A549 (cell line): Measurements from ENCODE around the gene CHKA. TPM values are rescaled to one million over a fixed set of nuclear protein-coding genes. Genes with fewer than 3 reads are reported as not detected.

Experiments
- ATAC-seq, 2 experiments: fragments of 200-7000 bp in 1 of 2; fragments of >200 bp in 1 of 2; cut with Nextera tagmentation in 1 of 2; cut with Tn5 transposase in 1 of 2; 3 replicates each; pipeline versions ENCODE4 v1.8.0 to v1.9.1; 2018 to 2020; ENCODE audit warnings: mild to moderate bottlenecking in 1 of 2, moderate library complexity in 1 of 2
- CTCF ChIA-PET: fragments of 300-600 bp; sonication (Branson Sonifier 250); formaldehyde crosslinking; extraction: SDS; loops from one replicate; lab custom pipeline; 2021; ENCODE audit warnings: antibody characterized with exemption, inconsistent platforms; lab: Yijun Ruan, JAX
- POLR2A ChIA-PET: fragments of 350-600 bp; formaldehyde crosslinking; extraction: SDS; loops from one replicate; lab custom pipeline; 2021; ENCODE audit warnings: antibody characterized with exemption, inconsistent platforms; lab: Yijun Ruan, JAX
- DNase-seq, 2 experiments: peaks; one replicate each; pipeline versions ENCODE4 v3.0.0 to v3.0.0-alpha.2; 2011 to 2016; ENCODE audit warnings: low read depth in 1 of 2, low spot score in 1 of 2
- FAIRE-seq: peaks from 2 replicates; lab custom pipeline; 2011; peaks lifted over from hg19 to GRCh38; lab: Jason Lieb, UNC
- H3K27ac ChIP-seq, 2 experiments: fragments of >200 bp; sonication (Bioruptor Twin); formaldehyde crosslinking; 3 replicates each; pipeline ENCODE4 v1.5.1; 2016 to 2017
- H3K4me1 ChIP-seq: fragments of >200 bp; sonication (Bioruptor Twin); formaldehyde crosslinking; 3 replicates; pipeline ENCODE4 v1.6.1; 2016
- H3K4me2 ChIP-seq: fragments of >200 bp; sonication (Bioruptor Twin); formaldehyde crosslinking; 3 replicates; pipeline ENCODE4 v1.6.1; 2016
- H3K4me3 ChIP-seq: fragments of >200 bp; sonication (Bioruptor Twin); formaldehyde crosslinking; 3 replicates; pipeline ENCODE4 v1.5.1; 2016
- H3K9me3 ChIP-seq: fragments of >200 bp; sonication (Bioruptor Twin); formaldehyde crosslinking; 3 replicates; pipeline ENCODE4 v1.6.1; 2016
- BHLHE40 ChIP-seq: IDR thresholded peaks from 2 replicates; pipeline ENCODE4 v1.6.1; 2012; ENCODE audit warnings: low read depth, low read length, inconsistent platforms
- CBX2 ChIP-seq: fragments of 200-600 bp; sonication (generic); IDR thresholded peaks from 2 replicates; pipeline ENCODE4 v1.6.1; 2016; ENCODE audit warnings: low read depth, mild to moderate bottlenecking, borderline replicate concordance
- CHD4 ChIP-seq: fragments of 200-600 bp; sonication (generic); IDR thresholded peaks from 2 replicates; pipeline ENCODE4 v1.6.1; 2016; ENCODE audit warnings: antibody characterized with exemption, mild to moderate bottlenecking, borderline replicate concordance
- EP300 ChIP-seq, 2 experiments: fragments of >200 bp; sonication (Bioruptor Twin); formaldehyde crosslinking; IDR thresholded peaks; 2 replicates in 1 of 2; 3 replicates in 1 of 2; pipeline ENCODE4 v1.6.1; 2016 to 2017
- HEYL ChIP-seq: fragments of 250-450 bp; sonication (Bioruptor Pico); IDR thresholded peaks from 2 replicates; pipeline ENCODE4 v1.8.0; 2021; ENCODE audit warnings: mild to moderate bottlenecking, moderate library complexity
- HOXB13 ChIP-seq: fragments of 250-450 bp; sonication (Bioruptor Pico); IDR thresholded peaks from 2 replicates; pipeline ENCODE4 v1.5.0; 2020; ENCODE audit warnings: low read depth, mild to moderate bottlenecking, moderate library complexity
- JUNB ChIP-seq: fragments of >200 bp; sonication (Bioruptor Twin); formaldehyde crosslinking; IDR thresholded peaks from 2 replicates; pipeline ENCODE4 v1.6.1; 2016
- NR3C1 ChIP-seq: fragments of >200 bp; sonication (Bioruptor Twin); formaldehyde crosslinking; IDR thresholded peaks from 3 replicates; pipeline ENCODE4 v1.6.1; 2017
- RAD21 ChIP-seq, 2 experiments: fragments of >200 bp in 1 of 2; sonication (Bioruptor Twin) in 1 of 2; formaldehyde crosslinking in 1 of 2; IDR thresholded peaks in 1 of 2; conservative IDR thresholded peaks in 1 of 2; 2 replicates in 1 of 2; 3 replicates in 1 of 2; pipeline ENCODE4 v1.6.1; 2012 to 2018; ENCODE audit warnings: inconsistent platforms in 1 of 2
- RCOR1 ChIP-seq: fragments of 150-350 bp; IDR thresholded peaks from 2 replicates; pipeline ENCODE4 v1.6.1; 2014; ENCODE audit warnings: antibody characterized with exemption, low read length, low read depth
- SREBF2 ChIP-seq: fragments of 450-650 bp; IDR thresholded peaks from 2 replicates; pipeline ENCODE4 v1.6.1; 2014; ENCODE audit warnings: mild to moderate bottlenecking, moderate library complexity
- ZFP36 ChIP-seq: fragments of 450-650 bp; IDR thresholded peaks from 2 replicates; pipeline ENCODE4 v1.6.1; 2014; ENCODE audit warnings: borderline replicate concordance; ENCODE audit not compliant: partially characterized antibody
- ZNF302 ChIP-seq: fragments of 250-450 bp; sonication (Bioruptor Pico); IDR thresholded peaks from 2 replicates; pipeline ENCODE4 v1.9.0; 2021; ENCODE audit warnings: inconsistent platforms, mild to moderate bottlenecking, moderate library complexity
- ZSCAN20 ChIP-seq: fragments of 250-450 bp; sonication (Bioruptor Pico); IDR thresholded peaks from 2 replicates; pipeline ENCODE4 v1.8.0; 2022; ENCODE audit warnings: mild to moderate bottlenecking, moderate library complexity
- whole genome bisulfite sequencing: methylation state at CpG from one replicate; pipeline ENCODE4 v1.1.6; 2017; ENCODE audit errors: missing lambda C conversion rate; 5-methylcytosine and 5-hydroxymethylcytosine counted together
- polyA plus RNA-seq, 4 experiments: library from polyadenylated mRNA; depleted of rRNA in 3 of 4; stranded (reverse); fragments of >200 nt; fragmentation: RNase III in 1 of 4; extraction: RNeasy Plus Mini Kit Qiagen cat#74134 plus additional on column Dnase treatment in 1 of 4; gene quantifications; 2 replicates in 3 of 4; 3 replicates in 1 of 4; pipeline ENCODE4 v1.2.3, GENCODE V29; 2011 to 2017
- TF ChIP-seq, protein P1 (sequence below): fragments of 450-650 bp; IDR thresholded peaks from 2 replicates; pipeline ENCODE4 v1.6.1; 2014; ENCODE audit warnings: antibody characterized with exemption
- TF ChIP-seq, protein P2 (sequence below): IDR thresholded peaks from 2 replicates; pipeline ENCODE4 v1.6.1; 2012
- TF ChIP-seq, protein P3 (sequence below): fragments of 200-600 bp; sonication (generic); IDR thresholded peaks from 2 replicates; pipeline ENCODE4 v1.6.1; 2016; ENCODE audit warnings: antibody characterized with exemption, mild to moderate bottlenecking, moderate library complexity
- TF ChIP-seq, protein P4 (sequence below): fragments of 250-450 bp; sonication (Bioruptor Pico); IDR thresholded peaks from 2 replicates; pipeline ENCODE4 v1.5.0; 2021; ENCODE audit warnings: mild to moderate bottlenecking, moderate library complexity, borderline replicate concordance

CHKA gene
- polyA plus RNA-seq, 2 of the 4 experiments (the other 2 are of a cell fraction): 14.2 to 21.7 TPM

DNA sequence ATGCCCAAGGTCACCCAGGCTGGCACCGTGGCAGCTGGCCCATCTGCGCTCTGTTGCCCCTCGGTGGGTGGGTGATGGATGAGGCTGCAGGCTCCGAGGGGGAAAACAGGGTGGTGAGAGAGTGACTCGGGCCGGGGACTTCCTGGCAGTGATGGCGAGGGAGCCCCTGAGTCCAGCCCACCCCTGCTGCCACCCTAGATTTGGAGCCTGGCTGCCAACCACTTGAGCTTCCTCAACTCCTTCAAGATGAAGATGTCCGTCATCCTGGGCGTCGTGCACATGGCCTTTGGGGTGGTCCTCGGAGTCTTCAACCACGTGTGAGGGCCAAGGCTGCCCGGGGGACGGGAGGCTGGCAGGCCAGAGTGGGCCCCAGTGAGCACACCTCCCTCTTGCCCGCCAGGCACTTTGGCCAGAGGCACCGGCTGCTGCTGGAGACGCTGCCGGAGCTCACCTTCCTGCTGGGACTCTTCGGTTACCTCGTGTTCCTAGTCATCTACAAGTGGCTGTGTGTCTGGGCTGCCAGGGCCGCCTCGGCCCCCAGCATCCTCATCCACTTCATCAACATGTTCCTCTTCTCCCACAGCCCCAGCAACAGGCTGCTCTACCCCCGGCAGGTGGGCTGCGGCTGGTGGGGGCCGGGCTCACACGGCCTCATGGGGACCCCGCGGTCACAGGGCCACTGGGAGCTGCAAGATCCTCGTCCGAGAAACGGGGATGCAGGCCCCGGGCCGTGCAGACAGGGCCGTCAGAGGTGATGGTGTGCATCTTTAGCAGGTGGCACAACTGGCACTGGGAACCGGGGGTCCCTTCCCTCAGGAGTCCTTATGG is 72.3 kb downstream of the CHKA start:
- no peak for DNase-seq
- FAIRE-seq: no peak
- no peak overlapping the region for H3K4me2 ChIP-seq
- H3K9me3 ChIP-seq: no peaks in the 10 kb centered on the region
- ATAC-seq: no peak
- no peak overlapping the region for H3K27ac ChIP-seq
- POLR2A ChIA-PET: no interaction called here
- no peak overlapping the region for H3K4me3 ChIP-seq
- 95% methylated on average over 26 of the region's 35 CpGs for WGBS
- H3K4me1 ChIP-seq: peaks cover 3% of the 10 kb centered on the region; the same call in 1 of the 3 replicates
- TF ChIP-seq SREBF2: no peak
- no peak for TF ChIP-seq RCOR1
- TF ChIP-seq, protein P1, sequence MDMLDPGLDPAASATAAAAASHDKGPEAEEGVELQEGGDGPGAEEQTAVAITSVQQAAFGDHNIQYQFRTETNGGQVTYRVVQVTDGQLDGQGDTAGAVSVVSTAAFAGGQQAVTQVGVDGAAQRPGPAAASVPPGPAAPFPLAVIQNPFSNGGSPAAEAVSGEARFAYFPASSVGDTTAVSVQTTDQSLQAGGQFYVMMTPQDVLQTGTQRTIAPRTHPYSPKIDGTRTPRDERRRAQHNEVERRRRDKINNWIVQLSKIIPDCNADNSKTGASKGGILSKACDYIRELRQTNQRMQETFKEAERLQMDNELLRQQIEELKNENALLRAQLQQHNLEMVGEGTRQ: no peak
- TF ChIP-seq, protein P2, sequence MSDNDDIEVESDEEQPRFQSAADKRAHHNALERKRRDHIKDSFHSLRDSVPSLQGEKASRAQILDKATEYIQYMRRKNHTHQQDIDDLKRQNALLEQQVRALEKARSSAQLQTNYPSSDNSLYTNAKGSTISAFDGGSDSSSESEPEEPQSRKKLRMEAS: no peak
- no peak for TF ChIP-seq ZSCAN20
- no peak for TF ChIP-seq CHD4
- TF ChIP-seq ZFP36: no peak
- TF ChIP-seq RAD21 (conservative IDR thresholded peaks at IDR 0.05 in 1 of 2, IDR thresholded peaks at IDR 0.05 in 1 of 2): no peak
- no peak for TF ChIP-seq HEYL (CRISPR knock-in tag)
- no peak for TF ChIP-seq JUNB
- TF ChIP-seq, protein P3, sequence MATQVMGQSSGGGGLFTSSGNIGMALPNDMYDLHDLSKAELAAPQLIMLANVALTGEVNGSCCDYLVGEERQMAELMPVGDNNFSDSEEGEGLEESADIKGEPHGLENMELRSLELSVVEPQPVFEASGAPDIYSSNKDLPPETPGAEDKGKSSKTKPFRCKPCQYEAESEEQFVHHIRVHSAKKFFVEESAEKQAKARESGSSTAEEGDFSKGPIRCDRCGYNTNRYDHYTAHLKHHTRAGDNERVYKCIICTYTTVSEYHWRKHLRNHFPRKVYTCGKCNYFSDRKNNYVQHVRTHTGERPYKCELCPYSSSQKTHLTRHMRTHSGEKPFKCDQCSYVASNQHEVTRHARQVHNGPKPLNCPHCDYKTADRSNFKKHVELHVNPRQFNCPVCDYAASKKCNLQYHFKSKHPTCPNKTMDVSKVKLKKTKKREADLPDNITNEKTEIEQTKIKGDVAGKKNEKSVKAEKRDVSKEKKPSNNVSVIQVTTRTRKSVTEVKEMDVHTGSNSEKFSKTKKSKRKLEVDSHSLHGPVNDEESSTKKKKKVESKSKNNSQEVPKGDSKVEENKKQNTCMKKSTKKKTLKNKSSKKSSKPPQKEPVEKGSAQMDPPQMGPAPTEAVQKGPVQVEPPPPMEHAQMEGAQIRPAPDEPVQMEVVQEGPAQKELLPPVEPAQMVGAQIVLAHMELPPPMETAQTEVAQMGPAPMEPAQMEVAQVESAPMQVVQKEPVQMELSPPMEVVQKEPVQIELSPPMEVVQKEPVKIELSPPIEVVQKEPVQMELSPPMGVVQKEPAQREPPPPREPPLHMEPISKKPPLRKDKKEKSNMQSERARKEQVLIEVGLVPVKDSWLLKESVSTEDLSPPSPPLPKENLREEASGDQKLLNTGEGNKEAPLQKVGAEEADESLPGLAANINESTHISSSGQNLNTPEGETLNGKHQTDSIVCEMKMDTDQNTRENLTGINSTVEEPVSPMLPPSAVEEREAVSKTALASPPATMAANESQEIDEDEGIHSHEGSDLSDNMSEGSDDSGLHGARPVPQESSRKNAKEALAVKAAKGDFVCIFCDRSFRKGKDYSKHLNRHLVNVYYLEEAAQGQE: no peak
- TF ChIP-seq EP300 (IDR thresholded peaks at IDR 0.05): no peak
- TF ChIP-seq ZNF302: no peak
- TF ChIP-seq CBX2: no peak
- no peak for TF ChIP-seq NR3C1
- TF ChIP-seq, protein P4, sequence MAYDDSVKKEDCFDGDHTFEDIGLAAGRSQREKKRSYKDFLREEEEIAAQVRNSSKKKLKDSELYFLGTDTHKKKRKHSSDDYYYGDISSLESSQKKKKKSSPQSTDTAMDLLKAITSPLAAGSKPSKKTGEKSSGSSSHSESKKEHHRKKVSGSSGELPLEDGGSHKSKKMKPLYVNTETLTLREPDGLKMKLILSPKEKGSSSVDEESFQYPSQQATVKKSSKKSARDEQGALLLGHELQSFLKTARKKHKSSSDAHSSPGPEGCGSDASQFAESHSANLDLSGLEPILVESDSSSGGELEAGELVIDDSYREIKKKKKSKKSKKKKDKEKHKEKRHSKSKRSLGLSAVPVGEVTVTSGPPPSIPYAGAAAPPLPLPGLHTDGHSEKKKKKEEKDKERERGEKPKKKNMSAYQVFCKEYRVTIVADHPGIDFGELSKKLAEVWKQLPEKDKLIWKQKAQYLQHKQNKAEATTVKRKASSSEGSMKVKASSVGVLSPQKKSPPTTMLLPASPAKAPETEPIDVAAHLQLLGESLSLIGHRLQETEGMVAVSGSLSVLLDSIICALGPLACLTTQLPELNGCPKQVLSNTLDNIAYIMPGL: no peak
- TF ChIP-seq BHLHE40: no peak
- TF ChIP-seq HOXB13 (CRISPR knock-in tag): no peak
- CTCF ChIA-PET: no interaction called here
